Stimulated activated CD4-positive, alpha-beta T cell treated with anti-CD3 and anti-CD28 coated beads, Interleukin-12 subunit alpha, Interleukin-12 subunit beta, amount 100 ng/mL, for 48 hours (primary cell): Measurements from ENCODE around the gene PAQR5.
"Not testable (repeated sequence)": the region's sequence is repeated elsewhere in the genome, so short reads cannot be mapped to it uniquely, and the experiment has no call there.

Experiments
- DNase-seq, 3 donors: peaks; one replicate each; pipeline ENCODE4 v3.0.0-alpha.2; 2020; ENCODE audit warnings: low read depth in 2 of 3, low spot score in 1 of 3

Gene PAQR5

GRCh38 chr15:69346112-69346511 lies 47.4 kb downstream of the PAQR5 start:
- DNase-seq, result no peak

- no peak for DNase-seq
These were observed 52.6 kb downstream of the PAQR5 start for GRCh38 chr15:69351333-69351732.

- no peak for DNase-seq
These were observed 53.2 kb downstream of the PAQR5 start for GRCh38 chr15:69351884-69352283.

GRCh38 chr15:69357773-69358771 lies 59.4 kb downstream of the PAQR5 start:
- DNase-seq, result no peak

- DNase-seq, result no peak
These were observed 60.1 kb downstream of the PAQR5 start for GRCh38 chr15:69358850-69359249.

- no peak for DNase-seq
These were observed 61.0 kb downstream of the PAQR5 start for GRCh38 chr15:69359722-69360121.

GRCh38 chr15:69360642-69361041 lies 61.9 kb downstream of the PAQR5 start:
- no peak for DNase-seq

- no peak for DNase-seq
These were observed 68.5 kb downstream of the PAQR5 start for GRCh38 chr15:69367236-69367635.

GRCh38 chr15:69369631-69370030 lies 70.9 kb downstream of the PAQR5 start:
- no peak for DNase-seq

- DNase-seq, result no peak
These were observed 74.7 kb downstream of the PAQR5 start for GRCh38 chr15:69373406-69373805.

- DNase-seq, result no peak
These were observed 76.6 kb downstream of the PAQR5 start for GRCh38 chr15:69375151-69375790.

GRCh38 chr15:69377216-69377970 lies 78.7 kb downstream of the PAQR5 start:
- no peak for DNase-seq

- no peak for DNase-seq
These were observed 81.5 kb downstream of the PAQR5 start for GRCh38 chr15:69380100-69380725.

GRCh38 chr15:69380726-69381105 lies 82.0 kb downstream of the PAQR5 start:
- no peak for DNase-seq

- DNase-seq, result not testable (repeated sequence)
These were observed 83.5 kb downstream of the PAQR5 start for GRCh38 chr15:69382176-69382575.

GRCh38 chr15:69384066-69384465 lies 85.4 kb downstream of the PAQR5 start:
- not testable (repeated sequence) for DNase-seq

GRCh38 chr15:69384626-69385598 lies 86.2 kb downstream of the PAQR5 start:
- no peak for DNase-seq

GRCh38 chr15:69385831-69386230 lies 87.1 kb downstream of the PAQR5 start:
- DNase-seq, result no peak

- DNase-seq, result no peak
These were observed 87.6 kb downstream of the PAQR5 start for GRCh38 chr15:69386284-69386683.

GRCh38 chr15:69388260-69388705 lies 89.6 kb downstream of the PAQR5 start:
- no peak for DNase-seq
